NCI-H1105 (cell line): ENCODE measurements around the gene ATXN1L.
A peak's percentile ranks its signal among the peaks of the same experiment; 100 is the strongest.
"Not testable (repeated sequence)": the region's sequence is repeated elsewhere in the genome, so short reads cannot be mapped to it uniquely, and the experiment has no call there.

Source experiments
- DNase-seq: peaks from one replicate; lab custom pipeline; 2025; lab: John Stamatoyannopoulos, UW

Gene ATXN1L

DNA sequence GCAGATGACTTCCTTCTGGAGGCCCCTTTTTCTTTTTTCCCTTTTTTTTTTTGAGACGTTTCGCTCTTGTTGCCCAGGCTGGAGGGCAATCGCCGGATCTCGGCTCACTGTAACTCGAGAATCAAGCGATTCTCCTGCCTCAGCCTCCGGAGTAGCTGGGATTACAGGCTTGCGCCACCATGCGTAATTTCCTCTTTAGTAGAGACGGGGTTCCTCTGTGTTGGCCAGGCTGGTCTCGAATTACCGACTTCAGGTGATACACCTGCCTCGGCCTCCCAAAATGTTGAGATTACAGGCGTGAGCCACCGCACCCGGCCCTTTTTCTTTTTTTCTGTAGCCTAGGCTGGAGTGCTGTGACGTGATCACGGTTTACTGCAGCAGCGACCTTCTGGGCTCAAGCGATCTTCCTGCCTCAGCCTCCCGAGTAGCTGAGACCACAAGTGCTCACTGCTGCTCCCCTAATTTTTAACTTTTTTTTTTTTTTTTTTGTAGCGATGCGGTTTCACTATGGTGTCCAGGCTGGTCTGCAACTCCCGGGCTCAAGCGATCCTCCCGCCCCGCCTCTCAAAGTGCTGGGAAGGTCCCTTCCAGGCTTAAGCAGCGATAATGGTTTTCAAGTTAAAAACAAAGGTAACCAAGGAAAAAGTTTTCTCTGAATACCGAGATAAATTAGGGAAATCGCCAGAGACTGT, 48.6 kb downstream of the ATXN1L start:
- no peak for DNase-seq

DNA sequence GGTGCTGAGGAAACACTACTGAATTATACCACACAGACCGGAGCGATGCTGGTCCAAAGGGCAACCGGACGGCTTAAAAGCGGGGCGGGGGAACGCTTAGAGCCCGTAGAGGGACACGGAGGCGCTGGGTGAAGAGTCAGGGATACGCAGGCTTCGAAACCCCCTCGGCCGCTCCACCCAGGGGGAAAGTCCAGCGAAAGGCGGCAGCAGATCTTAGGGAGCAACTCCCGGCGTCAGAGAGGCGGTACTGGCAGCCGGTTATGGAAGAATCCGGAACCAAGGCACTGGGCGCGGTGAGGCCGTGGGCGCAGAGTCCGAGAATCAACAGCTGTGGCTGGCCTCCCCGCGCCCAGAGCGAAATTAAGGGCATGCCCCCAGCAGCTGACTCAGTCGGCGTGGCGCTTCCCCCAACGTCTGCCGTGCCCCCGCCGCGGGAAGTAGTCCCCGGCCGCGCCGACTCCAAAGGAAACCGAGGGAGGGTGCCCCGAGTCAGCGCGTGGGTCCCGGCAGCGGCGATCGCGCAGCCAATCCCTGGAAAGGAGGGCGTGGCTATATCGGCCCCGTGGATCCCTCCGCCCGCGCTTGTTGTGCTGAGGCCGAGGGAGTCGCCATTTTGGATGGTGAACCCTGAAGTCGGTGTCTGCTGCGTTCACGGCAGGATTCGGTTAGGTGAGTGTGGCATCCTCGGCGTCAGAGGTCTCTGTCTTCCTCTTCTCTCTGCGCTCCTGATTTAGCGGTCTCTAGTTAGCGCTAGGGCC, 49.3 kb downstream of the ATXN1L start, which contains the start of gene IST1:
Gene IST1 (plus strand): TSS at position 611 of the 758 bp plus-strand sequence. CDS start 20,110 bp downstream, outside the sequence.
- peak; percentile 89 for DNase-seq

DNA sequence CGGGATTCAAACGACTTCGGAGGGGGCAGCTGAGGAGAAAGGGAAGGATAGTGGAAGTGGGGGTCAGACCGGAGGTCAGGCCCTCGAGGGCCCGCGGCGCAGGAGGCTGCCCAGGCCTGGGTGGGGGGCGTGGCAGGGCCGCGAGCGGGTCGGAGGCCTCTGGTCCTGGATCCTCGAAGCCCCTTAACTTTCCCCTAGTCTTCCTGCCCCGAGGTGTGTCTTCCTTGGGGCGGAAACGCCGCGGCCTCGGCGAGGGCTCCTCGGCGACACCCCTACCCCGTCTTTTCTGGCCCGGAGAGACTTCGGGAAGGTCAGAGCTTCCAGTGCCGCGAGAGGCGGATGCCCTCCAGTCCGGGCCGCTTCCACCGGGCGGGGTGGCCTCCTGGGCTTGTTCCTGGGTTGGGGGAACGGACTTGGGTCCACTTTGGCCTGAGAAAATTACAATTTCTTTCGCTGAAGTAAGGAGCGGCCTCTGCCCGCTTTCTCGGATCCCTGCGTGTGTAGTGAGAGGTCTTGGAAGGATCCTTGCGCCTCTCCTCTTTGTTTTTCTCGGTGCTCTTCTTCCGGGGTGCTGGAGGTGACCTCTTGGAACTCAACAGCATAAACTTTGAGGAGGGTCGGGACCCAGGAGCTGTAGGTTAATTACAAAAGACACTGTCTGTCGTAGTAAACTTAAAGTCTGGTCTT, 50.0 kb downstream of the ATXN1L start:
- DNase-seq = no peak

DNA sequence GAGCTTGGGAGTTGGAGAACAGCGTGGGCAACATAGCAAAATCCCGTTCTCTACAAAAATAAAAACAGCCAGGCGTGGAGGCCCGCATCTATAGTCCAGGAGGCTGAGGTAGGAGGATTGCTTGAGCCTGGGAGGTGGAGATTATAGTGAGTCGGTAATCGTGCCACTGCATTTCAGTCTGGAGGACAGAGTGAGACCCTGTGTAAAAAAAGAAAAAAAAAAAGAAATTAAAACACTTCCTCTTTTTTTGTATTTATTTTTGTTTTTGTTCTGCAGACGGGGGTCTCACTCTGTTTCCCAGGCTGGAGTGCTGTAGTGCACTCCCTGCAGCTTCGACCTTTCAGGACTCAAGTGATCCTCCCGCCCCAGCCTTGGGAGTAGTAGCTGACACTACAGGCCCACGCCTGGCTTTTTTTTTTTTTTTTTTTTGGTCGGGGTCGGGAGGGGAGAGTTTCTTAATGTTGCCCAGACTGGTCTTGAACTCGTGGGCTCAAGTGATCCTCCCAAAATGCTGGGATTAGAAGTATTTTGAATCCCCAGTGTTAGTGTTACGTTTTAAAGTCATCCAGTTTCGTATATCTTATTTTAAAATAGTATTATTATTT, 51.1 kb downstream of the ATXN1L start:
- DNase-seq = no peak

DNA sequence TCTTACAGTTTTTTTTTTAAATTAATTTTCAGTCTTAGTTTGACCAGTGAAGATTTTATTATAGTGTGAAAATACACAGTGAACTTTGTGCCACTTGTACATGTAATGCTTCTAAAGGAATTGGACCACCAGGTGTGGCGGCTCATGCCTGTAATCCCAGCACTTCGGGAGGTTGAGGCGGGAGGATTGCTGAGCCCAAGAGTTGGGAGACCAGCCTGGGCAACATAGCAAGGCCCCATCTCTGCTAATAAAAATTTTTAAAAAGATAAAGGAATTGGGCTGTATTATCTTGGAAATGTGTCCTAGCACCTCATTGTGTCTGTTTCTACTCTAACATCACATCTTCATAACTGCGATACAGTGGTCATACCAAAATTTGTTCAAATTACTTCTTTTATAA, 53.4 kb downstream of the ATXN1L start:
- DNase-seq = no peak

DNA sequence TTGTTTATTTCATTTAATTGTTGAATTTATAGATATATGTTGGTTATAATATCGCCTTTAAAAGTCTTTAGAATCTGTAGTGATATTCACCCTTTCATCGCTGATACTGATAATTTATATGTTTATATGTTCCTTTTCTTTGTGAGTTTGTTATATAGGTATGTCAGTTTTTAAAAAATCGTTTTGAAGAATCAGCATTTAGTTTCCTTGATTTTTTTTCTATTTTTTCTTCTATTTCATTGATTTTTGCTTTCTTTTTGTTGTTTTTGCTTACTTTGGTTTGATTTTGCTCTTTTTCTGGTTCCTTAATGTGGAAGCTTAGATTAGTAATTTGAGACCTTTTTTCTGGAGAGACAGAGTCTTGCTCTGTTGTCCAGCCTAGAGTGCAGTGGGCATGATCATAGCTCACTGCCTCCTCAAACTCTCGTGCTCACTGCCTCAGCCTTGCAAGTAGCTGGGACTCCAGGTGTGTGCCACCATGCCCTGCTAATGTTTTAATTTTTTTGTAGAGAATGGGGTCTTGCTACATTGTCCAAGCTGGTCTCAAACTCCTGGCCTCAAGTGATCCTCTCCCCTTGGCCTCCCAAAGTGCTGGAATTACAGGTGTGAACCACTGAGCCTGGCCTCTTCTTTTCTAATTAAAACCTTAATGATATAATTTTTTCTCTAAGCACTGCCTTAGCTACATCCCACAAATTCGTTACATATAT, 57.0 kb downstream of the ATXN1L start:
- DNase-seq = no peak

DNA sequence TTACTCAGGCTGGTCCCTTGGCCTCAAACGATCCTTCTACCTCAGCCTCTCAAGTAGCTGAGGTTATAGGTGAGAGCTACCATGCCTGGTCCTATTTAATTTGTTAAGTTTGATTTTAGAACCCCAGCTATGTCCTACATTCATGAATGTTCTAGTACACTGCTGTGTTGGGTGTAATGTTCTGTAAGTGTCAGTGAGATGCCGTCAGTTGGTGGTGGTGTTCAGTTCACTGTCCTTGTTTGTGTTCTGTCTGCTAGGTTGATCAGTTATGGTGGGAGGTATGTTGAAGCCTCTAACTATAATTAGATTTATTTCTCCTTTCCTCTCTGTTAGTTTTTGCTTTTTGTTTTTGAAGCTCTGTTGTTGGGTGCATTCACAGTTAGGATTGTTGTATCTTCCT, 57.8 kb downstream of the ATXN1L start:
- DNase-seq = no peak

DNA sequence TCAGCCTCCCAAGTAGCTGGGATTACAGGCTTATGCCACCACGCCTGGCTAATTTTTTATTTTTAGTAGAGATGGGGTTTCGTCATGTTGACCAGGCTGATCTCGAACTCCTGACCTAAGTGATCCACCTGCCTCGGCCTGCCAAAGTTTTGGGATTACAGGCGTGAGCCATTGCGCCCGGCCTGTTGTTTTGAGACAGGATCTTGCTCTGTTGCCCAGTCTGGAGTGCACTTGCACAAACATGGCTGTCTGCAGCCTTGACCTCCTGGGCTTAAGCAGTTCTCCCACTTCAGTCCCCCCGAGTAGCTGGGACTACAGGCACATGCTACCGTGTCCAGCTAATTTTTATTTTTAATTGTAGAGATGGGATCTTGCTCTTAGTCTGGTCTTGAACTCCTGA, 58.5 kb downstream of the ATXN1L start:
- no peak for DNase-seq

DNA sequence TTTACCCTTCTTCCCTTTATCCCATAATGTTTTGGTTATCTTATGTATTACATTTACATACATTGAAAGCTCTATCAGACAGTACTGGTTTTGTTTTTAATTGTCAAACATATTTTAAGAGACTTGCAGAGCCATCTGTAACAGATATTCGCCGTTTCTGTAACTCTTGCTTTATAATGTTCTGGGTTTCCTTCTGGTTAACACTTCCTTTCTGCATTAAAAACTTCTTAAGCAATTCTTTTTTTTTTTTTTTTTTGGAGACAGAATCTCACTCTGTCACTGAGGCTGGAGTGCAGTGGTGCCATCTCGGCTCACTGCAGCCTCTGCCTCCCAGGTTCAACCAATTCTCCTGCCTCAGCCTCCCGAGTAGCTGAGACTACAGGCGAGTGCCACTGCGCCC, 60.0 kb downstream of the ATXN1L start:
- DNase-seq = not testable (repeated sequence)
